Pancreas (tissue), 10 donors: ENCODE results near the gene PTGFR. TPM values are rescaled to one million over a fixed set of nuclear protein-coding genes. Genes with fewer than 3 reads are reported as not detected.
A peak's percentile ranks its signal among the peaks of the same experiment; 100 is the strongest.

Source experiments
- ATAC-seq, 4 donors: fragments of 200-7000 bp; cut with Tn5 transposase; one replicate each; pipeline versions ENCODE4 v1.8.0 to v1.9.1; 2020; ENCODE audit warnings: mild to moderate bottlenecking in 4 of 4, moderate library complexity in 4 of 4
- DNase-seq, 6 donors: peaks; one replicate each; pipeline ENCODE4 v3.0.0-alpha.2; 2020
- FAIRE-seq: peaks from 2 replicates; lab custom pipeline; 2012; peaks lifted over from hg19 to GRCh38; lab: Jason Lieb, UNC
- H3K27ac ChIP-seq, 4 donors: fragments of 200-600 bp; sonication (generic); 1 replicate in 3 of 4; 2 replicates in 1 of 4; pipeline versions ENCODE4 v1.5.0 to v1.8.0; 2020
- H3K27me3 ChIP-seq, 4 donors: fragments of 200-600 bp; one replicate each; pipeline ENCODE4 v1.8.0; 2021
- H3K36me3 ChIP-seq, 3 donors: fragments of 200-600 bp; sonication (generic) in 1 of 3; one replicate each; pipeline versions ENCODE4 v1.5.0 to v1.8.0; 2020 to 2021
- H3K4me1 ChIP-seq, 3 donors: fragments of 200-600 bp; one replicate each; pipeline ENCODE4 v1.8.0; 2021
- H3K4me3 ChIP-seq, 4 donors: fragments of 200-600 bp; sonication (generic) in 2 of 4; one replicate each; pipeline versions ENCODE4 v1.5.0 to v1.8.0; 2020 to 2021
- H3K9me3 ChIP-seq, 4 donors: fragments of 200-600 bp; one replicate each; pipeline ENCODE4 v1.8.0; 2021
- WGBS, 2 donors: extraction: QIAGEN DNeasy Blood & Tissue Kit; methylation state at CpG; one replicate each; pipeline ENCODE4 v1.1.7; 2013; 5-methylcytosine and 5-hydroxymethylcytosine counted together
- intact Hi-C, 3 donors: fragments of 100-400 bp; cut with DNase I; formaldehyde crosslinking; loops; one replicate each; pipeline versions ENCODE4 v1.11.1 to v1.14.2; 2022
- polyA plus RNA-seq, 2 donors: library from polyadenylated mRNA; stranded (reverse); fragments of 200-250 nt; gene quantifications; one replicate each; pipeline ENCODE4 v1.2.3, GENCODE V29; 2013
- total RNA-seq, 6 donors: library from RNA; stranded (reverse); fragmentation: NEBNext Ultra II Directional in 4 of 6; extraction: Animal tissue kit (Norgen Biotek cat#: 25700) in 4 of 6; gene quantifications; one replicate each; pipeline versions ENCODE4 v1.2.1 to v1.2.4, GENCODE V29; 2021 to 2023
- TF ChIP-seq, protein P1 (sequence below), 4 donors: fragments of 200-600 bp; sonication (generic) in 3 of 4; IDR thresholded peaks; one replicate each; pipeline versions ENCODE4 v1.5.0 to v1.8.0; 2021; ENCODE audit warnings: antibody characterized with exemption in 4 of 4
- donor health status: healthy with polysubstance abuse.
- donor health status: DM: no; HTN: no; CAD: no; lungs with moderate emphysema.
- donor health status: DM: no; HTN: no; CAD: no.
- donor health status: control.
- donor health status: control.
- donor health status: Bipolar disorder and iron deficiency.
- donor health status: DM: yes; HTN: yes; CAD: no.
- donor health status: DM: no; HTN: no; CAD: no.
- donor health status: DM: no; HTN: no; CAD: no.
- donor health status: DM: yes; HTN: yes; CAD: no.

PTGFR gene
- total and polyA plus RNA-seq, 8 donors = 0.43 to 3.9 (median 1.1) TPM

DNA sequence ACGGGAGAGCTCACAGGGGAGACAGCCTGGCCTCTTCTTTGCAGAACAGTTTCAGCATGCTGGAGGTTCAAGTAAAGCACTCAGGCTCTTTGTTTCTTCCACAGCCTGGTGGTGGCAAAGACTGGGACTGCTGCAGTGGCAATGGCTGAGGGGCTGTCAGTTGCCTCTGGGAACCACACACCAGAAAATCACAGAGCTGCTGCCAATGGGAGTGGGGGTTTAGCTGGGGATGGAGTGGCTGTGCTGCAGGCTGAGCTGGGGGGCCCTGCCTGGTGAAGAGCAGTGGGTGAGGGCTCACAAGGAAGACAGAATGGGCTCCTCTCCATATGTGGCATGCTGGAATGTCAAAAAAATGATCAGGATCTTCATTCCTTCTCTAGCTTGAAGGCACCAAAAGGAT is 25.6 kb upstream of the PTGFR start:
- H3K27me3 ChIP-seq = no peaks in the 10 kb centered on the region
- TF ChIP-seq, protein P1, sequence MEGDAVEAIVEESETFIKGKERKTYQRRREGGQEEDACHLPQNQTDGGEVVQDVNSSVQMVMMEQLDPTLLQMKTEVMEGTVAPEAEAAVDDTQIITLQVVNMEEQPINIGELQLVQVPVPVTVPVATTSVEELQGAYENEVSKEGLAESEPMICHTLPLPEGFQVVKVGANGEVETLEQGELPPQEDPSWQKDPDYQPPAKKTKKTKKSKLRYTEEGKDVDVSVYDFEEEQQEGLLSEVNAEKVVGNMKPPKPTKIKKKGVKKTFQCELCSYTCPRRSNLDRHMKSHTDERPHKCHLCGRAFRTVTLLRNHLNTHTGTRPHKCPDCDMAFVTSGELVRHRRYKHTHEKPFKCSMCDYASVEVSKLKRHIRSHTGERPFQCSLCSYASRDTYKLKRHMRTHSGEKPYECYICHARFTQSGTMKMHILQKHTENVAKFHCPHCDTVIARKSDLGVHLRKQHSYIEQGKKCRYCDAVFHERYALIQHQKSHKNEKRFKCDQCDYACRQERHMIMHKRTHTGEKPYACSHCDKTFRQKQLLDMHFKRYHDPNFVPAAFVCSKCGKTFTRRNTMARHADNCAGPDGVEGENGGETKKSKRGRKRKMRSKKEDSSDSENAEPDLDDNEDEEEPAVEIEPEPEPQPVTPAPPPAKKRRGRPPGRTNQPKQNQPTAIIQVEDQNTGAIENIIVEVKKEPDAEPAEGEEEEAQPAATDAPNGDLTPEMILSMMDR (IDR thresholded peaks at IDR 0.05) = no peak
- intact Hi-C loops = no loop called here
- H3K27ac ChIP-seq = no peak overlapping the region
- DNase-seq (peak in 1 of 6 donors; percentile 11), ATAC-seq (no peak), FAIRE-seq (no peak)
- H3K9me3 ChIP-seq = no peaks in the 10 kb centered on the region
- no peaks in the 10 kb centered on the region for H3K36me3 ChIP-seq
- no peaks in the 10 kb centered on the region for H3K4me1 ChIP-seq
- no peak overlapping the region for H3K4me3 ChIP-seq
- 68 to 74% methylated on average over 1 of the region's 1 CpG for WGBS, 2 donors

DNA sequence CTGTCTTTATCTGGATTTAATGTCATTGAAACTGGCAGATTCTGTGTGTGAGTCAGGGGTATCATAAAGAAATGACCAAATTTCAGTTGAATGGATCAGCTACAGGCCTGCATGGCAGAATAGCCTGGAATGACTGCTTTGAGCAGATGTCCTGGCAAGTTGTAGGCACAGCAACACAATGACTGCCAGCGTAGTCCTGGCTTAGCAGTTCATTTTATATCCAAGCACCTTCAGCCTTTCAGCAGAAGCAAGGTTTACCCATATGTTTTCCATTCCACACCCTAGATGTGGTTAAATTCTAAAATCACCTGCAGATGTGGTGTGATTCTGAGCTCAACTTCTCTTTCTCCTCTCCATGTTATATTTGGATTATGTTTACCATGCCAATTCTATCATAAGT is 22.3 kb upstream of the PTGFR start:
- FAIRE-seq = no peak

DNA sequence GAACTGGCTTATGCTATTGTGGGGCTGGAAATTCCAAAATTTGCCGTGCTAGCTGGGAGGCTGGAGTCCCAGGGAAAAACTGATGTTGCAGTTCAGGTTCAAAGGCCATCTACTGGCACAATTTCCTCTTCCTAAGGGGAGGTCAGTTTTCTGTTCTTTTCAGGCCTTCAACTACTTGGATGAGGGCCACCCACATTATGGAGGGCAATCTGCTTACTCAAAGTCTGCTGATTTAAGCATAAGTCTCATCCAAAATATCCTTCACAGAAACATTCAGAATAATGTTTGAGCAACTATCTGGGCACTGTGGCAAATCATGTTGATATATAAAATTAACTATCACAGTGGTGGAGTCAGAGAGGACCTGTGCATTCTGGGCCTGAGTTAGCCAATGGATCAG is 21.2 kb upstream of the PTGFR start:
- H3K36me3 ChIP-seq = no peaks in the 10 kb centered on the region
- no peaks in the 10 kb centered on the region for H3K27me3 ChIP-seq
- intact Hi-C loops = no loop called here
- H3K4me3 ChIP-seq = no peak overlapping the region
- WGBS, 2 donors = 83 to 95% methylated on average over 1 of the region's 1 CpG
- H3K27ac ChIP-seq = no peak overlapping the region
- FAIRE-seq = no peak
- no peaks in the 10 kb centered on the region for H3K9me3 ChIP-seq
- no peak for DNase-seq
- no peaks in the 10 kb centered on the region for H3K4me1 ChIP-seq
- TF ChIP-seq, protein P1 (IDR thresholded peaks at IDR 0.05) = no peak
- no peak for ATAC-seq

More for the DNA sequence above, 22.3 kb upstream of the PTGFR start:
- intact Hi-C loops = no loop called here
- Histone ChIP-seq H3K27me3 (no peaks in the 10 kb centered on the region), H3K36me3 (no peaks in the 10 kb centered on the region), H3K4me1 (no peaks in the 10 kb centered on the region), H3K27ac (no peak overlapping the region), H3K4me3 (no peak overlapping the region), H3K9me3 (no peaks in the 10 kb centered on the region)
- ATAC-seq (no peak), DNase-seq (no peak)
- 93 to 100% methylated on average over 1 of the region's 1 CpG for WGBS, 2 donors
- TF ChIP-seq, protein P1 (IDR thresholded peaks at IDR 0.05) = no peak

DNA sequence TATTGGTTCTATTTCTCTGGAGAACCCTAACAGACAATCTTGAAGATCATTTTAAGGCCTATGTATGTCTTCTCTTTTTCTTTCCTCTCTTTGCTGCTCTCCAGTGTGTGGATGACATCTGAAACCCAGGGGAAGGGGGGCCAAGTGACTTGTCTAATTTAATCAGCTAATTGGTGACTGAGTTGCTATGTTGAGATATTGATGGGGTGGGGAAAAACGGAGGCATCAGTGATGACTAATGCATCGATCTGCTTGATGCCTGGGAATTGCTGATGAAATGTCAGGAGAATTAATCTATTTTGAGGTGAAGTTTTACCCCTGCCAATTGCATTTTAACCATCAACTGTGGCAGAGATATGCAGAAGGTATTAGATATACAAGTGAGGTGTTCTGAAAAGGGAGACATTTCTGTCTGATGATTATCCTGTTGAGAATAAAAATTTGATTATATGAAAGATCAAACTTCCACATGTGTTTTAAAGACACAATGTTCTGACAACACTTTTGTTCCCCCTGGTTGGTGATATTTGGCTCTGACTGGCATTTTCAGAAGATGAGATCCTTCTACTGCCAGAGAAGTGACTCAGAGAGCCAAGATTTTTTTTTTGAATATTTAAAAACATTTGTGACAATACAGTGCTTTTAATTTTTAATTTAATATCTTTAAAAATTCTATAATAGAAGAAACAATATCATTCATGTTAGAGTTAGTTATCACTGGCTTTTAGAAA is 18.7 kb upstream of the PTGFR start:
- intact Hi-C loops = no loop called here
- no peak overlapping the region for H3K27ac ChIP-seq
- no peaks in the 10 kb centered on the region for H3K9me3 ChIP-seq
- no peaks in the 10 kb centered on the region for H3K4me1 ChIP-seq
- no peak for DNase-seq
- TF ChIP-seq, protein P1 (IDR thresholded peaks at IDR 0.05) = no peak
- H3K27me3 ChIP-seq = no peaks in the 10 kb centered on the region
- 30 to 37% methylated on average over 2 of the region's 2 CpGs for WGBS, 2 donors
- no peak for FAIRE-seq
- no peaks in the 10 kb centered on the region for H3K36me3 ChIP-seq
- ATAC-seq = no peak
- no peak overlapping the region for H3K4me3 ChIP-seq

DNA sequence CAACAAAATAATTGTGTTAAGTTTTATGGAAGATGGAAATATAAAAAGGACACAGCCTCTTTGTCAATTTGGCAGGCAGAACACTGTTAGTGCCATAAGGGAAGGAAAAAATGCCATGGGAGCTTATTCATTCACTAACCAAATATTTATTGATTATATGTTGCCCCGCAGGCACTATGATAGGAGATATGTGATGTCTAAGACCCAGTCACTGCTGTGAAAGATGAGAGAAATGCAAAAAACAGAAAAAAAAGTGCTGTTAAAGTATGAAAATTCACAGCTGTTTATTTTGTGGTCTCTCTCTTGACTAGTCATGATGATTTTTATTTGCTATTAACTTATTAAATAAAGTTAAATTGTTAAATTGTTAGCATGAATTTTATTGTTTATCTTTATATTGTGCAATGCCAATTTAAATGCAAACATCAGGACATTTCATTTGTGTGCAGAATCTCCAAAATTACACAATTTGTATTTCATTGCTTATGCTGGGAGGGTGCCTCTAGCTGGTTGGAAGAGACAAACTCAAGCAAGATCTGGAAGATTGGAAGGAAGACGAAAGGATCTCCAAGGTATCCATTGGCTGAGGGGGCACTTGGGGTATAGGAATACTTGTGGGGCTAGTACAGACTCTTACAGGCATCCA is 17.8 kb upstream of the PTGFR start:
- FAIRE-seq = no peak

More for the DNA sequence above, 17.8 kb upstream of the PTGFR start:
- no peak overlapping the region for H3K27ac ChIP-seq
- TF ChIP-seq, protein P1 (IDR thresholded peaks at IDR 0.05) = no peak
- no peaks in the 10 kb centered on the region for H3K27me3 ChIP-seq
- no peak for ATAC-seq
- intact Hi-C loops = no loop called here
- no peak overlapping the region for H3K4me3 ChIP-seq
- WGBS, 2 donors = 51 to 52% methylated on average over 2 of the region's 2 CpGs
- no peaks in the 10 kb centered on the region for H3K4me1 ChIP-seq
- no peak for DNase-seq
- no peaks in the 10 kb centered on the region for H3K9me3 ChIP-seq
- no peaks in the 10 kb centered on the region for H3K36me3 ChIP-seq
